AG04450 (cell line): Measurements from ENCODE around the gene FGL2. TPM values are rescaled to one million over a fixed set of nuclear protein-coding genes. Genes with fewer than 3 reads are reported as not detected.
"Not testable (repeated sequence)": the region's sequence is repeated elsewhere in the genome, so short reads cannot be mapped to it uniquely, and the experiment has no call there.

Source experiments
- CTCF ChIA-PET: fragments of 300-600, 350-600 bp; formaldehyde crosslinking; extraction: SDS; loops from one replicate; lab custom pipeline; 2022; ENCODE audit warnings: antibody characterized with exemption, inconsistent platforms; lab: Charles Lee
- POLR2A ChIA-PET: fragments of 350-600 bp; formaldehyde crosslinking; extraction: SDS; loops from one replicate; lab custom pipeline; 2021; ENCODE audit warnings: antibody characterized with exemption, inconsistent platforms; lab: Yijun Ruan, JAX
- DNase-seq: peaks from one replicate; pipeline ENCODE4 v3.0.0-alpha.2; 2011; ENCODE audit warnings: low read depth, low spot score
- H3K27ac ChIP-seq: one replicate; pipeline ENCODE4 v1.5.1; 2012; ENCODE audit warnings: low read depth, low read length, control low read depth
- H3K27me3 ChIP-seq: one replicate; pipeline ENCODE4 v1.6.0; 2012; ENCODE audit warnings: low read length; ENCODE audit not compliant: control insufficient read depth, insufficient read depth
- H3K4me3 ChIP-seq: 2 replicates; pipeline ENCODE4 v1.5.1; 2011; ENCODE audit warnings: mild to moderate bottlenecking, low read depth, low read length, control low read depth
- H3K9me3 ChIP-seq: 2 replicates; pipeline ENCODE4 v1.5.1; 2012; ENCODE audit warnings: low read length; ENCODE audit not compliant: control insufficient read depth, insufficient read depth
- polyA plus RNA-seq: library from polyadenylated mRNA; depleted of rRNA; stranded (reverse); fragments of >200 nt; gene quantifications from 2 replicates; pipeline ENCODE4 v1.2.3, GENCODE V29; 2011
- TF ChIP-seq, protein P1 (sequence below): IDR thresholded peaks from 2 replicates; pipeline ENCODE4 v1.5.1; 2011; ENCODE audit warnings: low read depth, low read length, control low read depth, inconsistent platforms

Gene FGL2
- polyA plus RNA-seq, 1 experiment: 28.8 TPM

DNA sequence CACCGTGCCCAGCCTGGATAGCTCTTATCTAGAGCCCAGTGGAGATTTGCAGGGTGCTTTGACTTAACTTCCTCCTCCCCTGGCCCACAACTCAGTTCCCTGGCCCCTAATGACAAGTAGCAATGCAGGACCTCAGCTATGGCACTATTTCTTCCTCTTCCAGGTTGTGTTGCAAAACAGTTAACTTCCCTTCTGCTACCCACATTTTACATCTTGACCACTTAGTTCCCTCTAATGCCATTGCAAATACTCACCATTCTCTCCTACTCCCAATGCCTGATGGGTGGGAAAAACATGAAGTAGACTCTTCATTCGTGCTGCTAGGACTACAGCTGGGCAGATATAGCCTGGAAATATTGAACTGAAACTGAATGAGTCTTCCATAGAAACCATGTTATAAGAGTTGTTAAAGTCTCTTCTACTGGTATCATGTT is 39.1 kb upstream of the FGL2 start:
- TF ChIP-seq, protein P1, sequence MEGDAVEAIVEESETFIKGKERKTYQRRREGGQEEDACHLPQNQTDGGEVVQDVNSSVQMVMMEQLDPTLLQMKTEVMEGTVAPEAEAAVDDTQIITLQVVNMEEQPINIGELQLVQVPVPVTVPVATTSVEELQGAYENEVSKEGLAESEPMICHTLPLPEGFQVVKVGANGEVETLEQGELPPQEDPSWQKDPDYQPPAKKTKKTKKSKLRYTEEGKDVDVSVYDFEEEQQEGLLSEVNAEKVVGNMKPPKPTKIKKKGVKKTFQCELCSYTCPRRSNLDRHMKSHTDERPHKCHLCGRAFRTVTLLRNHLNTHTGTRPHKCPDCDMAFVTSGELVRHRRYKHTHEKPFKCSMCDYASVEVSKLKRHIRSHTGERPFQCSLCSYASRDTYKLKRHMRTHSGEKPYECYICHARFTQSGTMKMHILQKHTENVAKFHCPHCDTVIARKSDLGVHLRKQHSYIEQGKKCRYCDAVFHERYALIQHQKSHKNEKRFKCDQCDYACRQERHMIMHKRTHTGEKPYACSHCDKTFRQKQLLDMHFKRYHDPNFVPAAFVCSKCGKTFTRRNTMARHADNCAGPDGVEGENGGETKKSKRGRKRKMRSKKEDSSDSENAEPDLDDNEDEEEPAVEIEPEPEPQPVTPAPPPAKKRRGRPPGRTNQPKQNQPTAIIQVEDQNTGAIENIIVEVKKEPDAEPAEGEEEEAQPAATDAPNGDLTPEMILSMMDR: no peak
- Histone ChIP-seq H3K9me3 (no peaks in the 10 kb centered on the region), H3K27ac (no peak overlapping the region), H3K4me3 (no peak overlapping the region), H3K27me3 (no peaks in the 10 kb centered on the region)
- ChIA-PET POLR2A (no interaction called here), CTCF (interaction anchor here (0.9 to 2.9 kb wide), 3 partner anchors 9 to 93 kb away, joined by 3 to 24 read pairs (median 8); no protein-coding TSS in a partner anchor)
- DNase-seq: no peak

- Histone ChIP-seq H3K9me3 (no peaks in the 10 kb centered on the region), H3K4me3 (no peak overlapping the region), H3K27ac (no peak overlapping the region), H3K27me3 (no peaks in the 10 kb centered on the region)
- ChIA-PET POLR2A (no interaction called here), CTCF (interaction anchor here (4.0 kb wide), 1 partner anchor 12 kb away, joined by 25 read pairs; no protein-coding TSS in a partner anchor)
- DNase-seq: no peak
- TF ChIP-seq, protein P1: no peak
Measured at GRCh38 chr7:77235276-77235675, 35.7 kb upstream of the FGL2 start.

GRCh38 chr7:77232467-77232866 is 32.8 kb upstream of the FGL2 start:
- no peak overlapping the region for H3K27ac ChIP-seq
- ChIA-PET POLR2A (no interaction called here), CTCF (interaction anchor here (4.0 kb wide), 1 partner anchor 15 kb away, joined by 25 read pairs; no protein-coding TSS in a partner anchor)
- H3K4me3 ChIP-seq: no peak overlapping the region
- no peak for DNase-seq
- TF ChIP-seq, protein P1: no peak
- H3K9me3 ChIP-seq: no peaks in the 10 kb centered on the region
- no peaks in the 10 kb centered on the region for H3K27me3 ChIP-seq

GRCh38 chr7:77228795-77229194 is 29.2 kb upstream of the FGL2 start:
- H3K27ac ChIP-seq, DNase-seq, H3K9me3 ChIP-seq, H3K27me3 ChIP-seq, H3K4me3 ChIP-seq, CTCF ChIA-PET, POLR2A ChIA-PET: not testable (repeated sequence)

- H3K27ac ChIP-seq: no peak overlapping the region
- ChIA-PET CTCF (interaction anchor here (2.7 kb wide), 1 partner anchor 21 kb away, joined by 15 read pairs; no protein-coding TSS in a partner anchor), POLR2A (no interaction called here)
- no peak for DNase-seq
- H3K4me3 ChIP-seq: no peak overlapping the region
- no peaks in the 10 kb centered on the region for H3K27me3 ChIP-seq
- H3K9me3 ChIP-seq: no peaks in the 10 kb centered on the region
- TF ChIP-seq, protein P1: no peak
Measured at GRCh38 chr7:77226357-77226839, 26.8 kb upstream of the FGL2 start.
